ENCODE measurements around the gene SHC1. TPM values are rescaled to one million over a fixed set of nuclear protein-coding genes. Genes with fewer than 3 reads are reported as not detected.
"Not testable (repeated sequence)": the region's sequence is repeated elsewhere in the genome, so short reads cannot be mapped to it uniquely, and the experiment has no call there.

SHC1 gene
- total and polyA plus RNA-seq, 4 experiments from 2014 or later = 36.4 to 81.7 (median 61.4) TPM

- Histone ChIP-seq H3K9me3 (ENCODE audit: control insufficient read depth in 1 of 2, low read length in 2 of 2) (no peaks in the 10 kb centered on the region), H3K4me1 (ENCODE audit: insufficient read depth, low read length) (peaks cover 29% of the 10 kb centered on the region), H3K27me3 (ENCODE audit: insufficient read depth, low read length) (no peaks in the 10 kb centered on the region), H3K36me3 (ENCODE audit: insufficient read depth, low read length) (no peaks in the 10 kb centered on the region), H3K27ac (ENCODE audit: low read depth, low read length) (no peak overlapping the region), H3K4me3 (ENCODE audit: low read length in 2 of 2) (no peak overlapping the region)
- POLR2A ChIA-PET (ENCODE audit: partially characterized antibody) = interaction anchor here (0.5 to 38.9 kb wide), 5 partner anchors 10 to 146 kb away, joined by 3 to 1543 read pairs (median 67); partner anchors contain the start of genes CKS1B, FLAD1, PBXIP1 and PYGO2
- intact Hi-C loops (cut with micrococcal nuclease) = no loop called here
- H3K9me3 Mint-ChIP-seq = peaks cover 0 to 3% (median 0%) of the 10 kb centered on the region in 8 donors
- H3K27me3 Mint-ChIP-seq = no peaks in the 10 kb centered on the region
- DNase-seq = no peak
- peaks cover 20 to 36% (median 31%) of the 10 kb centered on the region in 4 donors for H3K4me1 Mint-ChIP-seq
- H3K27ac Mint-ChIP-seq = peak overlapping the region in 6 of 7 donors; percentile 33 to 90 (median 46)
- peak overlapping the region in 5 of 8 donors; percentile 21 to 69 (median 42) for H3K4me3 Mint-ChIP-seq
- H3K36me3 Mint-ChIP-seq = peaks cover 0 to 19% of the 10 kb centered on the region in 2 donors
- CTCF ChIA-PET (ENCODE audit: partially characterized antibody) = interaction anchor here (1.0 to 16.3 kb wide), 8 partner anchors 9 to 88 kb away, joined by 3 to 381 read pairs (median 5); partner anchors contain the start of genes ADAM15, CKS1B and SHC1
These were observed 26.6 kb upstream of the SHC1 start for GRCh38 chr1:154996966-154997701.

GRCh38 chr1:154995301-154995983 lies 24.9 kb upstream of the SHC1 start:
- DNase-seq; H3K9me3 Mint-ChIP-seq; H3K27me3 Mint-ChIP-seq; H3K27ac ChIP-seq (ENCODE audit: low read depth, low read length); H3K27me3 ChIP-seq (ENCODE audit: insufficient read depth, low read length); H3K9me3 ChIP-seq (ENCODE audit: control insufficient read depth in 1 of 2, low read length in 2 of 2); H3K4me3 ChIP-seq (ENCODE audit: low read length in 2 of 2); intact Hi-C loops (cut with micrococcal nuclease); H3K36me3 ChIP-seq (ENCODE audit: insufficient read depth, low read length); H3K27ac Mint-ChIP-seq; H3K4me3 Mint-ChIP-seq: not testable (repeated sequence)
- ChIA-PET POLR2A (ENCODE audit: partially characterized antibody) (interaction anchor here (0.8 to 38.9 kb wide), 4 partner anchors 9 to 25 kb away, joined by 3 to 1543 read pairs (median 36); partner anchors contain the start of genes CKS1B, FLAD1, PBXIP1 and PYGO2), CTCF (ENCODE audit: partially characterized antibody) (interaction anchor here (0.6 to 16.3 kb wide), 11 partner anchors 12 to 753 kb away, joined by 3 to 381 read pairs (median 3); partner anchors contain the start of genes ADAM15, FLAD1 and PYGO2)
- peaks cover 29% of the 10 kb centered on the region for H3K4me1 ChIP-seq (ENCODE audit: insufficient read depth, low read length)
- Mint-ChIP-seq H3K36me3 (peaks cover 0 to 15% of the 10 kb centered on the region in 2 donors), H3K4me1 (peaks cover 20 to 35% (median 29%) of the 10 kb centered on the region in 4 donors)

GRCh38 chr1:154994591-154994990 lies 24.0 kb upstream of the SHC1 start:
- CTCF ChIA-PET (ENCODE audit: partially characterized antibody) = interaction anchor here (0.6 to 16.3 kb wide), 6 partner anchors 11 to 188 kb away, joined by 3 to 381 read pairs (median 10); partner anchors contain the start of genes ADAM15, FLAD1 and PYGO2
- POLR2A ChIA-PET (ENCODE audit: partially characterized antibody) = interaction anchor here (0.5 to 38.9 kb wide), 5 partner anchors 13 to 861 kb away, joined by 4 to 1543 read pairs (median 10); partner anchors contain the start of genes CKS1B, FLAD1, PBXIP1 and PMVK
- Histone ChIP-seq H3K27me3 (ENCODE audit: insufficient read depth, low read length) (no peaks in the 10 kb centered on the region), H3K36me3 (ENCODE audit: insufficient read depth, low read length) (peaks cover 10% of the 10 kb centered on the region), H3K27ac (ENCODE audit: low read depth, low read length) (no peak overlapping the region), H3K9me3 (ENCODE audit: control insufficient read depth in 1 of 2, low read length in 2 of 2) (no peaks in the 10 kb centered on the region), H3K4me3 (ENCODE audit: low read length in 2 of 2) (no peak overlapping the region), H3K4me1 (ENCODE audit: insufficient read depth, low read length) (peaks cover 23% of the 10 kb centered on the region)
- Mint-ChIP-seq H3K4me3 (no peak overlapping the region), H3K36me3 (peaks cover 4 to 18% of the 10 kb centered on the region in 2 donors), H3K27ac (peak overlapping the region in 2 of 7 donors; percentile 18 to 40), H3K9me3 (peaks cover 0 to 3% (median 0%) of the 10 kb centered on the region in 8 donors), H3K27me3 (no peaks in the 10 kb centered on the region), H3K4me1 (peaks cover 17 to 31% (median 25%) of the 10 kb centered on the region in 4 donors)
- intact Hi-C loops (cut with micrococcal nuclease) = no loop called here
- DNase-seq = no peak

GRCh38 chr1:154994269-154994587 lies 23.7 kb upstream of the SHC1 start:
- POLR2A ChIA-PET (ENCODE audit: partially characterized antibody) = interaction anchor here (0.5 to 38.9 kb wide), 6 partner anchors 8 to 860 kb away, joined by 4 to 1543 read pairs (median 8); partner anchors contain the start of genes CKS1B, FLAD1, PBXIP1 and PMVK

GRCh38 chr1:154993572-154994268 lies 23.2 kb upstream of the SHC1 start, which contains the start of gene LENEP:
Gene LENEP (plus strand): TSS chr1:154993586. CDS start chr1:154993608, 22 bp downstream.
- Mint-ChIP-seq H3K27ac (peak within 1 kb of the TSS in 3 of 7 donors; percentile 29 to 47 (median 40)), H3K4me1 (peaks cover 19 to 32% (median 25%) of the 10 kb centered on the region in 4 donors), H3K9me3 (peaks cover 0 to 3% (median 0%) of the 10 kb centered on the region in 8 donors), H3K4me3 (peak within 1 kb of the TSS in 1 of 8 donors; percentile 54), H3K27me3 (no peaks in the 10 kb centered on the region), H3K36me3 (peaks cover 12 to 27% of the 10 kb centered on the region in 2 donors)
- ChIA-PET CTCF (ENCODE audit: partially characterized antibody) (interaction anchor here (0.9 to 16.3 kb wide), 10 partner anchors 10 to 59 kb away, joined by 3 to 381 read pairs (median 4); partner anchors contain the start of genes ADAM15, FLAD1, PBXIP1 and PYGO2), POLR2A (ENCODE audit: partially characterized antibody) (interaction anchor here (0.6 to 38.9 kb wide), 7 partner anchors 8 to 179 kb away, joined by 3 to 1543 read pairs (median 7); partner anchors contain the start of genes CKS1B, FLAD1, KRTCAP2 and PBXIP1)
- Histone ChIP-seq H3K27ac (ENCODE audit: low read depth, low read length) (no peak within 1 kb of the TSS), H3K9me3 (ENCODE audit: control insufficient read depth in 1 of 2, low read length in 2 of 2) (no peaks in the 10 kb centered on the region), H3K27me3 (ENCODE audit: insufficient read depth, low read length) (no peaks in the 10 kb centered on the region), H3K4me1 (ENCODE audit: insufficient read depth, low read length) (peaks cover 24% of the 10 kb centered on the region), H3K36me3 (ENCODE audit: insufficient read depth, low read length) (peaks cover 17% of the 10 kb centered on the region), H3K4me3 (ENCODE audit: low read length in 2 of 2) (no peak within 1 kb of the TSS)
- intact Hi-C loops (cut with micrococcal nuclease) = no loop called here
- no peak for DNase-seq

More at GRCh38 chr1:154994269-154994587, 23.7 kb upstream of the SHC1 start:
- intact Hi-C loops (cut with micrococcal nuclease) = no loop called here
- no peaks in the 10 kb centered on the region for H3K9me3 ChIP-seq (ENCODE audit: control insufficient read depth in 1 of 2, low read length in 2 of 2)
- peaks cover 25% of the 10 kb centered on the region for H3K4me1 ChIP-seq (ENCODE audit: insufficient read depth, low read length)
- Mint-ChIP-seq H3K27me3 (no peaks in the 10 kb centered on the region), H3K4me3 (no peak overlapping the region), H3K27ac (peak overlapping the region in 2 of 7 donors; percentile 29 to 40), H3K9me3 (peaks cover 0 to 3% (median 0%) of the 10 kb centered on the region in 8 donors), H3K36me3 (peaks cover 8 to 22% of the 10 kb centered on the region in 2 donors), H3K4me1 (peaks cover 19 to 32% (median 25%) of the 10 kb centered on the region in 4 donors)
- CTCF ChIA-PET (ENCODE audit: partially characterized antibody) = interaction anchor here (0.9 to 16.3 kb wide), 8 partner anchors 10 to 57 kb away, joined by 3 to 381 read pairs (median 6); partner anchors contain the start of genes ADAM15, FLAD1, PBXIP1 and PYGO2
- no peaks in the 10 kb centered on the region for H3K27me3 ChIP-seq (ENCODE audit: insufficient read depth, low read length)
- H3K27ac ChIP-seq (ENCODE audit: low read depth, low read length) = no peak overlapping the region
- peaks cover 12% of the 10 kb centered on the region for H3K36me3 ChIP-seq (ENCODE audit: insufficient read depth, low read length)
- H3K4me3 ChIP-seq (ENCODE audit: low read length in 2 of 2) = no peak overlapping the region
- DNase-seq = no peak
